GM12872 (cell line): ENCODE data around the gene TNRC6C.

Experiments
- CTCF ChIP-seq: IDR thresholded peaks from 3 replicates; pipeline ENCODE4 v1.5.1; 2011; ENCODE audit warnings: low read depth, mild to moderate bottlenecking, low read length, moderate library complexity; ENCODE audit not compliant: insufficient read depth

TNRC6C gene

GRCh38 chr17:78072961-78073360 lies 114.5 kb downstream of the TNRC6C start:
- no peak for TF ChIP-seq CTCF

GRCh38 chr17:78075011-78075410 lies 116.5 kb downstream of the TNRC6C start:
- TF ChIP-seq CTCF, result no peak

GRCh38 chr17:78075545-78075944 lies 117.0 kb downstream of the TNRC6C start:
- no peak for TF ChIP-seq CTCF

GRCh38 chr17:78079253-78079652 lies 120.8 kb downstream of the TNRC6C start:
- TF ChIP-seq CTCF, result no peak

- TF ChIP-seq CTCF, result no peak
These were observed 123.0 kb downstream of the TNRC6C start for GRCh38 chr17:78081551-78081950.

GRCh38 chr17:78082988-78083387 lies 124.5 kb downstream of the TNRC6C start:
- TF ChIP-seq CTCF, result no peak

GRCh38 chr17:78086740-78087139 lies 128.2 kb downstream of the TNRC6C start:
- no peak for TF ChIP-seq CTCF

- TF ChIP-seq CTCF, result no peak
These were observed 130.0 kb downstream of the TNRC6C start for GRCh38 chr17:78088529-78088928.
